HG03139 (cell line): ENCODE results near the gene HEG1.
"Not testable (repeated sequence)": the region's sequence is repeated elsewhere in the genome, so short reads cannot be mapped to it uniquely, and the experiment has no call there.

Experiments used
- ATAC-seq: cut with Tn5 transposase; IDR thresholded peaks from one replicate; pipeline ENCODE4 v1.9.1; 2021; ENCODE audit not compliant: unreplicated experiment

The HEG1 gene, protein sequence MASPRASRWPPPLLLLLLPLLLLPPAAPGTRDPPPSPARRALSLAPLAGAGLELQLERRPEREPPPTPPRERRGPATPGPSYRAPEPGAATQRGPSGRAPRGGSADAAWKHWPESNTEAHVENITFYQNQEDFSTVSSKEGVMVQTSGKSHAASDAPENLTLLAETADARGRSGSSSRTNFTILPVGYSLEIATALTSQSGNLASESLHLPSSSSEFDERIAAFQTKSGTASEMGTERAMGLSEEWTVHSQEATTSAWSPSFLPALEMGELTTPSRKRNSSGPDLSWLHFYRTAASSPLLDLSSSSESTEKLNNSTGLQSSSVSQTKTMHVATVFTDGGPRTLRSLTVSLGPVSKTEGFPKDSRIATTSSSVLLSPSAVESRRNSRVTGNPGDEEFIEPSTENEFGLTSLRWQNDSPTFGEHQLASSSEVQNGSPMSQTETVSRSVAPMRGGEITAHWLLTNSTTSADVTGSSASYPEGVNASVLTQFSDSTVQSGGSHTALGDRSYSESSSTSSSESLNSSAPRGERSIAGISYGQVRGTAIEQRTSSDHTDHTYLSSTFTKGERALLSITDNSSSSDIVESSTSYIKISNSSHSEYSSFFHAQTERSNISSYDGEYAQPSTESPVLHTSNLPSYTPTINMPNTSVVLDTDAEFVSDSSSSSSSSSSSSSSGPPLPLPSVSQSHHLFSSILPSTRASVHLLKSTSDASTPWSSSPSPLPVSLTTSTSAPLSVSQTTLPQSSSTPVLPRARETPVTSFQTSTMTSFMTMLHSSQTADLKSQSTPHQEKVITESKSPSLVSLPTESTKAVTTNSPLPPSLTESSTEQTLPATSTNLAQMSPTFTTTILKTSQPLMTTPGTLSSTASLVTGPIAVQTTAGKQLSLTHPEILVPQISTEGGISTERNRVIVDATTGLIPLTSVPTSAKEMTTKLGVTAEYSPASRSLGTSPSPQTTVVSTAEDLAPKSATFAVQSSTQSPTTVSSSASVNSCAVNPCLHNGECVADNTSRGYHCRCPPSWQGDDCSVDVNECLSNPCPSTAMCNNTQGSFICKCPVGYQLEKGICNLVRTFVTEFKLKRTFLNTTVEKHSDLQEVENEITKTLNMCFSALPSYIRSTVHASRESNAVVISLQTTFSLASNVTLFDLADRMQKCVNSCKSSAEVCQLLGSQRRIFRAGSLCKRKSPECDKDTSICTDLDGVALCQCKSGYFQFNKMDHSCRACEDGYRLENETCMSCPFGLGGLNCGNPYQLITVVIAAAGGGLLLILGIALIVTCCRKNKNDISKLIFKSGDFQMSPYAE (N-terminal part only)

GRCh38 chr3:125055913-125056745, at the start of gene HEG1:
TSS of gene HEG1 (minus strand) at chr3:125055997. CDS start at chr3:125055890, 107 bp downstream.
- ATAC-seq, result peak; percentile 57

DNA sequence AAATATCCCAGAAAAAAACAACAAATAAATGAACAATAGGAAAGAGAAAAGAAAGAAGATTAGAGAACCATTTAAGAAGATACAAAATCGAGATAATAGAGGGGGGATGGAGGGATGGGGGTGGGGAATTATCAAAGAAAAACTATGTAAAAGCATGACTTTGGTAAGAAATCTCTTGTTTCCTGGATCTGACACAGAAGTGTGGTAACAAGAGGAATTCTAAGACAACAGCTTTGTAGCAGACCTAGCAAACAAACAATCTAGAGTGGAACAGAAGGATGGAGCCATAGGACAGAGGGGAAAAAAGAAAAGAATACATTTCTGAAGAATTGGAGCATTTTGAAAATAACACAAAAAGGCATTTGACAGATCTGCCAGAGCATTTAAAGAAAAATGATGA, 49.3 kb upstream of the HEG1 start:
- no peak for ATAC-seq

DNA sequence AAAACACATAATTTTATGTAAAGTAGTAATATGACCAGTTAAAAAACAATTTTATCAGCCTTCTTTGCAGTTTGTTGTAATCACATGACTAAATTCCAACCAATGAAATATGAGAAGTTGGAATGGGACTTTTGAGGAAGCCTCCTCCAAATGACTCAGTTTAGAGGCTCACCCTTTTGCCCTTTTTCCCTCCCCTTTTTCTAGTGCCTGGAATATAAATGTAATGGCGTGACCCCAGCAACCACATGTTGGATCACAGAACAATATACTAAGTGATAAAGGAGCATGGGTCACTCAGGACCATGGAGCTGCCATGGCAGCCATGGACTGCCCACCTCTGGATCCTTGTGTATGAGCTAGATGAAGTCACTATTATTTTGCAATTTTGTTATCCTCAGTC, 48.8 kb upstream of the HEG1 start:
- ATAC-seq, result no peak

- ATAC-seq, result no peak
These were observed 47.6 kb upstream of the HEG1 start for GRCh38 chr3:125103406-125103805.

GRCh38 chr3:125102470-125102869, 46.7 kb upstream of the HEG1 start:
- ATAC-seq, result no peak

- no peak for ATAC-seq
These were observed 43.0 kb upstream of the HEG1 start for GRCh38 chr3:125098611-125099291.

GRCh38 chr3:125090649-125091048, 34.9 kb upstream of the HEG1 start:
- ATAC-seq, result no peak

DNA sequence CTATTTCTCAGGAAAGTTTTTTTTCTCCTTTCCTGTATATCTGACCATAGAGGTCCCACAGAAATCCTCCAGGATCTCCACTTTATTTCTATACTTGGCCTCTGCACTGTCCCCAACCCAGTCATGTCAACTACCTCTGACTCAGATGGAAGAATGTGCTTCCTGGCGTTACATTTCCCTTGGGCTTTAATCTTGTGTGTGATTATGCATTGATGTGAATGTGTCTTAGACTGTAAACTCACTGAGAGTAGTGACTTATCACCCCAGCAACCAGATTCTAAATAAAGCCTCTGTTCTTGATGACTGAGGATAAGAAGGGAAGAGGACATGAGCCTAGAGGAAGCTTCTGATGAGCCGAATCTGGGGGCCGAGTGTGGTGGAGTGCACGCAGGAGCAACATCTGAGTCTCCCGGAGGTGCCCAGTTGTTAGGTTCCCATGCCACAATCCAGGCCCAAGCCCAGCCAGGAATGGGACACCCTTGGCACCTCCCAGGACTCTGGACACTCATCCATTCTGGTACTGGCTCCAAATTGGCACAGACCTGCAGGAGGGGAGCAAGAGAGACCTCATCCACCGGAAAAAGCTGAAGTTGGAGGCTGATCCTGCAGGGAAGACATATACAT, 32.1 kb upstream of the HEG1 start:
- ATAC-seq, result no peak

GRCh38 chr3:125085166-125085565, 29.4 kb upstream of the HEG1 start:
- no peak for ATAC-seq

DNA sequence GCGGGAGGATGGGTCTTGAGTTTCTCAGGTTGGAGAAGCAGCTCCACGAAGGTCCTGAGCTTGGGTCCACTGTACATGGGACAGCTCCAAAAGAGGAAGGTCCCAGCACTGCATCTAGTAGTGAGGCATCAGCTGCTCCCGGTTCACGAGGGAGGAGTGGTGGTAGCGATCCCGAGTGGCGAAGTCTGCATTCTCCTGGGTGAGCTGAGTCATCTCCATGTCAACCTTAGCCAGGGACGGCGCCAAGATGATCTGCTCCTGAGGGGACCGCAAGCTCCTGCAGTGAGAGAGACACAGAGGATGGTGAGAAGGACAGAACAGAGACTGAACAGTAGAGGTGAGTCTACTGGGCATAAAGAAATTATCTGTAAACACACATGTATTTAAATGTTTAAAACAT, 28.0 kb upstream of the HEG1 start:
- no peak for ATAC-seq

DNA sequence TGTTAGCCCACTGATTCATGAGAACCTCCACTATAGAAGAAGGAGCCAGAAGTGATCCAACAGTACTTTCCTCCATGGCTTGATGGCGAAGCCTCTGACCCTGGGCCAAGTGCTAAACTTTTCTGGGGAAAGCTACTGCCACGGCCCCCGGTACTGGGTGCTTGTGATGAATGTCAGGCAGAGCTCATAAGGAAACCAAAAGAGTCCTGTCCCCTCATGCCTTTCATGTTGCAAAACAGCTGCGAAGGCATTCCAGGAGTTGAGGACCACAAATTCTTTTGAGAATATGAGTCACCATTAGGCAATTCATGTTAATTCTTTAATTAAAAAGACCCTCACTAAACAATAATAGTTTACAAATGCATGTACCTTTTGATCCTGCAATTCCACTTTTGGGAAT, 26.5 kb upstream of the HEG1 start:
- ATAC-seq, result not testable (repeated sequence)

DNA sequence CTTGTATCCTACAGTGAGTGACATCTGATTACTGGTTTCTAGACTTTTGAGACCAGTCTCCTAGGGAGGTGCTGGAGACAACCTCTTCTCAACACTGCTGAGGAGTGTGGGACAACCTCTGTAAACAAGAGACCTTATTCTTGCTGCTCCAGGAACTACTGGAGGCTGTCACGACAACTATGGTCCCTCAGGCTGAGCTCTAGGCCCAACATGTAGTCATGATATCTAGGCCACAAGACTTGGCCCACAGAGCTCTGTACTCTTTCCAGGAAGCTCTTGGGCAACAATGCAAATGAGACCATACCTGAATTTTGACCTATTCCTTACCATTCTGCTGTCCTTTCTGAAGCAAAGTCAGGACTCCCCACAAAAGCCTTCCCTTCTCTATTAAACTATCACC, 24.3 kb upstream of the HEG1 start:
- no peak for ATAC-seq

GRCh38 chr3:125079675-125080045, 23.9 kb upstream of the HEG1 start:
- ATAC-seq, result no peak

DNA sequence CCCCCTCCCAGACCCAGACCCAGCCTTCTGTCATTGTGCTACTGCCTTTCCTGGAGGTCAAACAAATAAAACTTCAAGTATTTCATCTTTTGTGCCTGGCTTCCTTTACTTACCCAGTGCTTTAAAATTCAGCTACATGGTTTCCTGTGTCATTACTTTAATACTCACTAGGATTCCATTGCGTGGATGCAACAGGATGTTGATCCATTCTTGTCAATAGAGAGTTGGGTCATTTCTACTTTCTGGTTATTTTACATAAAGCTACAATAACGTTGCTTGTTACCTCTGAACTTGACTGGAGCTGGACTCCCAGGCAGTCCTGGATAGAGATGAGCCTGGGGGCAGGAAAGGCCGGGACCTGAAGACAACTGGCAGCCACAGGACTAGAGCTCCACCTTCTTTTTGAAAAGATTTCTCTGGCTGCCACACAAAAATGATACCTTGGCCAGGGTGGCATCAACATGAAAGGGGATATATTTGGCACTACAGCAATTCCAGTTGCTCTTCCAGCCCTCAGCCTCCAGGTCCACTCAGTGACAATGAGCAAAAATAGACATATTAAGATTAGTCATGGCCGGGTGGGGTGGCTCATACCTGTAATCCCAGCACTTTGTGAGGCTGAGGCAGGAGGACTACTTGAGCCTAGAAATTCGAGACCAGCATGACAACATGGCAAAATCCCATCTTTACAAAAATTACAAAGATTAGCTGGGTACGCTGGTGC, 23.3 kb upstream of the HEG1 start:
- no peak for ATAC-seq

- ATAC-seq, result no peak
These were observed 22.1 kb upstream of the HEG1 start for GRCh38 chr3:125077864-125078263.

GRCh38 chr3:125076464-125076863, 20.7 kb upstream of the HEG1 start:
- ATAC-seq, result no peak

DNA sequence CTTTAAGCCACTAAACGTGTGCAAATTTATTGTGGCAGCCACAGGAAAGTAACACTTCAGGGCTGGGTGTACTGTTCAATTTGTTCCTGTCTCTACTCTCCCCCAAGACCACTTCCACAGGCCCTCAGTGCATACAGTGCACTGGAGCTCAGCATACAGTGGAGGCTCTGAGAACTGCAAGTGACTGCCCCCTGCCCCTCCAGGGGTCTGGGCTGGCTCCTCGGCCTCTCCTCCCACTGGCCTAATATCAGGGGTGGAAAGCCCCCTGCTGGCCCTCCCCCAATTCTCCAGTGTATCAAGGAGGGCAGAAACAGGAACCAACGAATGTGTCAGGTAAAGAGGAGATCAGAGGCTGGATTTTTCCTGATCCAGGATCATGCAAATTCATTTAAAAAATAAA, 19.9 kb upstream of the HEG1 start:
- no peak for ATAC-seq

DNA sequence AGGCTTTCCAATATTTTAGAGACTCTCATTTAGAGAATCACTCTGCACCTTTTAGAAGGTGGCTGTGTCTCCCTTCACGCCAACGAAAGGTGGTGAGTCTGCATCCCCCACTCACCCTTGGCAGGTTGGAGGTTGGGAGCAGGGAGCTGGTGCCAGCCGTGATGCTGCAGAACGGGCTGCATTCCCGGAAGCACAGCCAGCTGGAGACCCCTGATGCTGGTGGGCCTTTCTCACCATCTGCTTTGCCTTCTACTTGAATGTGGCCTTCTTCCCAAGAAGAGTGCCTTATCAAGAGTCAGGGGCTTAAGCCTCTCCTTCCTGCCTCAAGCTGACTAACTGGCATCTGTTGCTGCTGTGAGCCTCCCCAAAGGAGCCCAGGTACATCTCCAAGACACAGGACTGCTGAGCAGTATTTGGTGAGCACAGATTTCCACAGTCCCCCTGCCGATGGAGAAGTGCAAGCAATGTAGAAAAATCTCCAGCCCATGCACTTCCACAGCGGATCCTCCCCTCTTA, 17.7 kb upstream of the HEG1 start:
- ATAC-seq, result no peak
